HG02623 (cell line): ENCODE measurements around the gene B3GALT6.

Experiments used
- ATAC-seq: cut with Tn5 transposase; IDR thresholded peaks from one replicate; pipeline ENCODE4 v1.9.1; 2021; ENCODE audit warnings: moderate library complexity; ENCODE audit not compliant: unreplicated experiment

B3GALT6 gene

DNA sequence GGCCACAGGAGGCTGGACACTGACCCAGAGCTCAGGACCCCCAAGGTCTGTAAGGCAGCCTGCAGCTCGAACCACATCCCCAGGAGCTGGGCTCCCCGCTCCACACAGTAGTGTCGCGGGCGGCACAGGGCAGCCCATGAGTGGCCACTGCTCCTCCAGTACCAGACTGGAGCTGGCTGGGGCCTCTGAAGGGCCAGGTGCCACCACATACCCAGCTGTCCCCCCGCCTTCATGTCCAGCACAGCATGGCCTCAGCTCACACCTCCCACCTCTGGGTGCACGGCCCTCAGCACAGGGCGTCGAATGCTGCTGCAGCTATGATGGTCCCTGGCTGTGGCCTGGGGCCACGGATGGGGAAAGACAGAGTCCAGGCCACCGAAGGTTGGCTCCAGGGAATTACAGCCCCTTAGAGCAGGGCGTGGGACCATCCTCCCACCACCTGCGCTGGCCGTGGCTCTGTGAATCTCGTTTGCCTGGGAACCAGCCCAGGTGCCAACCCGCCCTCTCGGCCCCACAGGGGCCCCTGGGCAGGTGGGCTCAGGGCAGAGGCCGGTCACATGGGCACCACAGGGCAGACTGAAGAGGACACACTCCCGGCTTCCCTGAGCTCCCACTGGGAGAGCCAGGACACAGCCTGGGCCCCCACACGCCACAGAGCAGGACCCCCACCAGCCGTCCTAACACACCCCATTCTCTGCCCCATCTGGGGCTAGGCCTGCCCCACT is 16.0 kb upstream of the B3GALT6 start:
- ATAC-seq, result no peak

- ATAC-seq, result no peak
These were observed 15.0 kb upstream of the B3GALT6 start for GRCh38 chr1:1216770-1217620.

GRCh38 chr1:1217621-1218523 is 14.2 kb upstream of the B3GALT6 start:
- no peak for ATAC-seq

DNA sequence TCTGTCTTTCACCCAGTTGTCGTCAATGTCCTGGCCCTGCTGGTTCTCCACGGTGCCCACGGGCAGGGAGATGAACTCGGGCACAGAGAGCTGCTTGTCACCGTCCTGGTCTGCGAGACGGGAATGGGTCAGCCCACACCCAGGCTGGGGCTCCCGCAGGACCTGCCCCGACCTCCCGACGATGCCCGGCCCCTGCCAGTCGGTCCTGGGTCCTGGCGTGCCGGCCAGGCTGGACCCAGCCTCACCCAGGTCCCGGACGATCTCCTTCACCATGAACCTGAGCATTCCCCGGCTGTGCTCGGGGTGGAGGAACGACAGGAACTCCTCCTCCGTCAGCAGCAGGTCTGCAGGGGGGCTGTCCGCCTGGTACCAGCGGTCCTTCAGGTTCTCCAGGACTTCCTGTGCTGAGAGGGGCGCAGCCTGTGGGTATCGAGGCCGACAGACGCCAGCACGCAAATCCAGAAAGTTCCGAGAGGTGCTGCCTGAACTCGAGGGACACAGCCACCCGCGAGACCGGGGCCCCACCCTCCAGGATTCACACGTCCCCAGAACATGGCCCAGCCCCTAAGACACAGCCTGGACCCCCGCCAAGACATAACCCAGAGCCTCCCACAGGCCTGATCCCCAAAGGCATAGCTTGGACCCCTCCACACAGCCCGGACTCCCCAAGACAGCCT is 13.4 kb upstream of the B3GALT6 start:
- no peak for ATAC-seq

- ATAC-seq, result no peak
These were observed 12.7 kb upstream of the B3GALT6 start for GRCh38 chr1:1219341-1219740.

DNA sequence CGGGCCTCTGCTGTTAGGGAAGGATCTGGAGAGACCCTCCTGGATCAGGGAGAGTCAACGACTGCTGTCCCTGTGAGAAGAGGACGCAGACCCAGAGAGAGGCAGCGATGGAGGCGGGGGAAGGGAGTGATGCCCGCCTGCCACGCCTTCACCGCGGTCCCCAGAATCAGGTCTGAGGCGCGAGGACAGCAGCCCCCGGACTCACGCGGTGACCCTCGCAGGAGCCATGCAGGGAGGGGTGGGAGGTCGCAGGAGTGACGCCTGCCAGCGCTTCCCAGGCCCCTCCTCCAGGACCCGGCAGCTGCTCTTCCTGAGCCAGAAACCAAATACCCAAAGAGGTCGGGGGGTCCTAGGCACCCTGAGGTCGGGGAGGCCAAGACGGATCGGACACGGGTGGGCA is 11.8 kb upstream of the B3GALT6 start:
- ATAC-seq, result no peak

- ATAC-seq, result no peak
These were observed 10.0 kb upstream of the B3GALT6 start for GRCh38 chr1:1221887-1222574.

- ATAC-seq, result no peak
These were observed 9.3 kb upstream of the B3GALT6 start for GRCh38 chr1:1222575-1223225.

DNA sequence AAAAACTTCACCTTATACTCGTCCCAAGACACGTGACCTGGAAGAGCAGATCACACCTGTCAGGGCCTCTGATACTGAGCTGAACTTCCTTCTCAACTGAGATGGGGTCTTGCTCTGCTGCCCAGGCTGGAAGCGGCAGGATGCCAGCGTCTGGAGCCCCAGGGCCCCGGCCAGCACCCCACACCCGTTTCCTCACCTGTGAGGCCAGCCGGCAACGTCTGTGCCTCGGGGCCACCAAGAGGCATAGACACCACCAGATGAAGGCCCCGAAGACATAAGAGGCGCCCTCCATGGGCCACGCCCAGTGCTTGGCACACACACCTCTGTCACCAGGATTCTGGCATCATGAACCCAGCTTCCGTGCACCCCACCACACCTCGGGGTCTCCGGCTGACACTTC is 8.7 kb upstream of the B3GALT6 start:
- ATAC-seq, result no peak

- ATAC-seq, result no peak
These were observed 8.1 kb upstream of the B3GALT6 start for GRCh38 chr1:1223891-1224290.

GRCh38 chr1:1225238-1225845 is 6.7 kb upstream of the B3GALT6 start:
- no peak for ATAC-seq

DNA sequence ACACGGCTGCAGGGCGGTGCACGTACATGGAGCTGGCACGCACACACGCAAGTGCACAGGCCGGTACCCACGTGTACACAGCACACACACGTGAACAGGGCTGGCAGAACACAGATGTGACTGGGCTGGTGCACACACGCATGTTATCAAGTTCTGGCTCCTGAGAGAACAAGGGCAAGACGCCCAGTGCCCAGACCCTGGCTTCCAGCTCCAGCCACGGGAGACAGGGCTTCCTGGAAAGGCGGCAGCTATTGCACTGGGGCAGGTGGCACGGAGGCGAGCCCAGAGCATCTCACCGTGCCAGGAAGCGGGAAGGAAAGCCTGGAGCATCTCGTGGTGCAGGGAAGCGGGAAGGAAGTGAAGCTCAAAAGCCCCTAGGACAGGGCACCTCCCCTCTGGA is 6.1 kb upstream of the B3GALT6 start:
- ATAC-seq, result no peak

DNA sequence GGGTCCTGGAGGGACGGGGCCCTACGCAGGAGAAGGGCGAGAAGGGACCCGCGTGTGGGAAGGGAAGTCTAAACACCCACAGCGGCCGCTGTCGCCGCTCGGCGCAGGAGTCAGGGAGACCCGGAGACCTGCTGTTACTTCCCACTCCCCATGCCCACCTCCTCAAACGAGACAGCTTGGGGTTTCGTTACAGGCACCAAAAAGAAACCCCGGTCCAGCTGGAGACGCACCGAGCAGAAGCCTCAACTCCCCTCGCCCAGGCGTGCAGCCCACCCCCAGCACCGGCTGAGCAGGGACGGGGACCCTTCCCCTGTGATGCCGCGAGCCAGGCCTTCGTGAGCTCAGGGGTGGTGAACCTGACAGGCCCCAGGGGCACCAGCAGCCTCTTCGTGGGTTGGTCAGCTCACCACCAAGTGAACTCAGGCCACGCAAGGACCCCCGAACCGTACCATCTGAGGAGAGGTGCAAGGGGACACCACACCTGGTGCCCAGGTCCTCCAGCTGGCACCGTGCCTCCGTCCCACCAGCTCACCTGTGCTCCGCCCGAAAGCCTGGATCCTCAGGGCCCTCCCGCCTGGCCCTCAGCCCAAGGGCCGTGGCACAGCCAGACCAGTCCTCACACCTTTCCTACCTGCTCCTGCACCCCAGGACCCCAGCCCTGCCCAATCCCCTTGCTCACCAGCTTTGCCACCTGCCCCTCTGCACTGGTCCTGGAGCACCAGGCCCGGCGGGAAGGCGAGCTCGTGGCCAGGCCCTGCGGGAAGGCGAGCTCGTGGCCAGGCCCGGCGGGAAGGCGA is 5.3 kb upstream of the B3GALT6 start:
- ATAC-seq, result no peak

- no peak for ATAC-seq
These were observed 4.7 kb upstream of the B3GALT6 start for GRCh38 chr1:1227386-1227785.

DNA sequence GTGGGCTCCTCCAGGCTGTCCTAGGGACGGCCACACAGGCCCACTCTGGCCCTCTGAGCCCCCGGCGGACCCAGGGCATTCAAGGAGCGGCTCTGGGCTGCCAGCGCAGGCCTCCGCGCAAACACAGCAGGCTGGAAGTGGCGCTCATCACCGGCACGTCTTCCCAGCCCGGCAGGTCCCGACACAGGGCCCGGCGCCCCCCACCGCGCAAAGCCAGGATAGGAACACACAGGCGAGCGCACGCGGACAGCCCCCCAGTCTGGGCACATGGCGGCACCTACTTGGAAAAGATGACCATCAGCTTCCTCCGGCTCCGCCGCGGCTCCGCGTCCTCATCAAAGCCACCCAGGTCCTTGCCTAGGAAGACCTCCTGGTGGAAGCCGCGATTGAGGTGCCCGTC is 3.9 kb upstream of the B3GALT6 start:
- no peak for ATAC-seq

GRCh38 chr1:1228596-1229321 is 3.3 kb upstream of the B3GALT6 start:
- ATAC-seq, result no peak

GRCh38 chr1:1229770-1230169 is 2.3 kb upstream of the B3GALT6 start:
- no peak for ATAC-seq
